ENCODE results near the gene SH3RF3.

- TF ChIP-seq YY1 (IDR thresholded peaks at IDR 0.05; ENCODE audit: insufficient read depth, insufficient read length) (no peak), ZNF274 (IDR thresholded peaks at IDR 0.05; ENCODE audit: low read depth, low read length) (no peak)
Observed at GRCh38 chr2:109289504-109290222, 160.7 kb downstream of the SH3RF3 start.

All from NT2/D1 (cell line).